Panc1 (cell line): ENCODE data around the gene ZNF526. TPM values are rescaled to one million over a fixed set of nuclear protein-coding genes. Genes with fewer than 3 reads are reported as not detected.
A peak's percentile ranks its signal among the peaks of the same experiment; 100 is the strongest.

Experiments
- ATAC-seq: fragments of 200-7000 bp; cut with Tn5 transposase; 2 replicates; pipeline ENCODE4 v1.9.1; 2020; ENCODE audit warnings: mild to moderate bottlenecking, moderate library complexity
- BruUV-seq: library from RNA; stranded (reverse); fragments of 400-500 nt; replicated peaks from 2 replicates; lab custom pipeline; 2021; lab: Mats Ljungman, UMichigan
- CTCF ChIA-PET: fragments of 300-600 bp; sonication (Branson Sonifier 250); formaldehyde crosslinking; loops from one replicate; lab custom pipeline; 2022; ENCODE audit warnings: antibody characterized with exemption; lab: Charles Lee
- POLR2A ChIA-PET: fragments of 300-600 bp; sonication (Branson Sonifier 250); formaldehyde crosslinking; loops from one replicate; lab custom pipeline; 2022; ENCODE audit warnings: antibody characterized with exemption; lab: Charles Lee
- DNase-seq: peaks from one replicate; pipeline ENCODE4 v3.0.0-alpha.2; 2010; ENCODE audit warnings: low read depth, low spot score
- H3K27ac ChIP-seq: 2 replicates; pipeline ENCODE4 v1.5.1; 2011; ENCODE audit warnings: mild to moderate bottlenecking, low read length, inconsistent platforms
- H3K27me3 ChIP-seq: fragments of 200-500 bp; sonication (Bioruptor generic); 2 replicates; pipeline ENCODE4 v1.6.0; 2014; ENCODE audit warnings: low read length, inconsistent platforms; ENCODE audit not compliant: control insufficient read depth, insufficient read depth
- H3K36me3 ChIP-seq: fragments of 200-500 bp; sonication (Bioruptor generic); 2 replicates; pipeline ENCODE4 v1.5.1; 2014; ENCODE audit warnings: inconsistent platforms, mild to moderate bottlenecking, low read length, moderate library complexity; ENCODE audit not compliant: control insufficient read depth, insufficient read depth
- H3K4me1 ChIP-seq: 2 replicates; pipeline ENCODE4 v1.5.1; 2011; ENCODE audit warnings: inconsistent platforms, mild to moderate bottlenecking, low read length, moderate library complexity; ENCODE audit not compliant: control insufficient read depth, insufficient read depth
- H3K4me3 ChIP-seq, 2 experiments: 2 replicates each; pipeline ENCODE4 v1.5.1; 2011 to 2012; ENCODE audit warnings: low read depth in 2 of 2, low read length in 2 of 2, mild to moderate bottlenecking in 2 of 2, inconsistent platforms in 1 of 2, moderate library complexity in 1 of 2
- H3K9me3 ChIP-seq: fragments of 200-500 bp; sonication (Bioruptor generic); 2 replicates; pipeline ENCODE4 v1.5.1; 2014; ENCODE audit warnings: low read depth, mild to moderate bottlenecking, inconsistent platforms, low read length, moderate library complexity; ENCODE audit not compliant: control insufficient read depth, insufficient read depth
- CTCF ChIP-seq: fragments of 450-650 bp; IDR thresholded peaks from 2 replicates; pipeline ENCODE4 v1.5.1; 2017; ENCODE audit warnings: mild to moderate bottlenecking
- POLR2AphosphoS5 ChIP-seq: IDR thresholded peaks from 2 replicates; pipeline ENCODE4 v1.6.1; 2012; ENCODE audit warnings: mild to moderate bottlenecking, low read depth, low read length, moderate library complexity
- REST ChIP-seq, 2 experiments: IDR thresholded peaks; 2 replicates each; pipeline ENCODE4 v1.6.1; 2011 to 2012; ENCODE audit warnings: low read depth in 2 of 2, control low read depth in 1 of 2, low read length in 1 of 2, mild to moderate bottlenecking in 1 of 2, moderate library complexity in 1 of 2; ENCODE audit not compliant: insufficient read depth in 1 of 2
- SIN3A ChIP-seq: IDR thresholded peaks from 2 replicates; pipeline ENCODE4 v1.6.1; 2012; ENCODE audit warnings: low read depth, mild to moderate bottlenecking, low read length, moderate library complexity, borderline replicate concordance; ENCODE audit not compliant: insufficient read depth
- TCF7L2 ChIP-seq: IDR thresholded peaks from 2 replicates; pipeline ENCODE4 v1.6.1; 2011; ENCODE audit warnings: mild to moderate bottlenecking, low read depth, low read length, inconsistent platforms
- in situ Hi-C: cut with HindIII; loops from 2 replicates; pipeline ENCODE4 v1.10.0; 2016; ENCODE audit warnings: low sequenced_read_pairs, low pct_unique_long_range_greater_than_20kb
- intact Hi-C: fragments of 100-400 bp; cut with micrococcal nuclease; formaldehyde crosslinking; loops from one replicate; pipeline ENCODE4 v1.10.0; 2022; ENCODE audit not compliant: unreplicated experiment
- total RNA-seq: library from RNA; stranded (reverse); gene quantifications from one replicate; pipeline ENCODE4 v1.2.1, GENCODE V29; 2021; ENCODE audit not compliant: unreplicated experiment

The ZNF526 gene
- total RNA-seq, 1 experiment from 2014 or later, result 10.5 TPM

GRCh38 chr19:42228641-42229040 lies 8.5 kb downstream of the ZNF526 start:
- Histone ChIP-seq H3K36me3 (0 out of 2 replicates have a peak, but pooled peaks cover 2% of the 10 kb centered on the region), H3K27me3 (no peaks in the 10 kb centered on the region), H3K4me1 (peaks cover 8% of the 10 kb centered on the region; the same call in 1 of the 2 replicates), H3K4me3 (no peak overlapping the region), H3K27ac (no peak overlapping the region), H3K9me3 (no peaks in the 10 kb centered on the region)
- TF ChIP-seq CTCF (no peak), TCF7L2 (no peak), POLR2AphosphoS5 (no peak), SIN3A (no peak), REST (IDR thresholded peaks at IDR 0.05; ENCODE audit: insufficient read depth in 1 of 2, low read depth in 2 of 2, low read length in 1 of 2) (no peak)
- in situ Hi-C loops (no loop called here), intact Hi-C loops (no loop called here)
- BruUV-seq, result no TSS peak
- ChIA-PET POLR2A (no interaction called here), CTCF (no interaction called here)
- ATAC-seq, result no peak
- no peak for DNase-seq

GRCh38 chr19:42229301-42229854 lies 9.3 kb downstream of the ZNF526 start:
- Histone ChIP-seq H3K27ac (no peak overlapping the region), H3K36me3 (0 out of 2 replicates have a peak, but pooled peaks cover 2% of the 10 kb centered on the region), H3K4me3 (no peak overlapping the region), H3K9me3 (no peaks in the 10 kb centered on the region), H3K4me1 (peaks cover 8% of the 10 kb centered on the region; the same call in 1 of the 2 replicates), H3K27me3 (no peaks in the 10 kb centered on the region)
- TF ChIP-seq POLR2AphosphoS5 (no peak), REST (IDR thresholded peaks at IDR 0.05; ENCODE audit: insufficient read depth in 1 of 2, low read depth in 2 of 2, low read length in 1 of 2) (no peak)
- intact Hi-C loops, result no loop called here
- POLR2A ChIA-PET, result no interaction called here
- ATAC-seq (peak; percentile 5; the same call in 1 of the 2 replicates), DNase-seq (no peak)
- BruUV-seq, result no TSS peak
- in situ Hi-C loops, result no loop called here
- CTCF ChIA-PET, result interaction anchor here (1.0 kb wide), 1 partner anchor 108 kb away, joined by 3 read pairs; no protein-coding TSS in a partner anchor
